ENCODE data around the gene NOB1. TPM values are rescaled to one million over a fixed set of nuclear protein-coding genes. Genes with fewer than 3 reads are reported as not detected.
A peak's percentile ranks its signal among the peaks of the same experiment; 100 is the strongest.

Gene NOB1
- total and polyA plus RNA-seq, 9 of the 15 experiments (the other 6 are each of a cell fraction or from before 2014, with no cell fraction given): 42.4 to 148 (median 116) TPM

- no peak for TF ChIP-seq CHD7 (IDR thresholded peaks at IDR 0.05; ENCODE audit: low read depth, low read length)
- TF ChIP-seq HDGF (IDR thresholded peaks at IDR 0.05): no peak
- TF ChIP-seq ZNF589 (CRISPR knock-in tag; IDR thresholded peaks at IDR 0.05; ENCODE audit: low read depth): peak; percentile 83; the same call in 1 of the 2 replicates
- TF ChIP-seq ZNF431 (CRISPR knock-in tag; IDR thresholded peaks at IDR 0.05): no peak
- TF ChIP-seq ASH1L (IDR thresholded peaks at IDR 0.05; ENCODE audit: borderline replicate concordance, low read depth, partially characterized antibody): peak; percentile 26
- no peak for TF ChIP-seq CTCF (IDR thresholded peaks at IDR 0.05 in 2 of 3, conservative IDR thresholded peaks at IDR 0.05 in 1 of 3; ENCODE audit: insufficient read depth in 2 of 3, low read depth in 1 of 3, low read length in 3 of 3)
- TF ChIP-seq MLLT1 (IDR thresholded peaks at IDR 0.05): peak in 1 of 2 experiments; percentile 51; a peak in 1 of 4 replicates
- no peak for TF ChIP-seq ZNF584 (CRISPR knock-in tag; IDR thresholded peaks at IDR 0.05; ENCODE audit: low read depth)
- no peak for TF ChIP-seq MEF2A (IDR thresholded peaks at IDR 0.05; ENCODE audit: control insufficient read depth, low read depth, low read length)
- TF ChIP-seq RBBP5 (IDR thresholded peaks at IDR 0.05; ENCODE audit: borderline replicate concordance, insufficient read depth, low read length, poor library complexity, severe bottlenecking): peak; percentile 66
- TF ChIP-seq E2F3 (CRISPR knock-in tag; IDR thresholded peaks at IDR 0.05): no peak
- no peak for TF ChIP-seq ARHGAP35 (IDR thresholded peaks at IDR 0.05; ENCODE audit: partially characterized antibody)
Measured at GRCh38 chr16:69761983-69762813, 7.5 kb upstream of the NOB1 start, which contains the start of gene WWP2 (continued).

Measured in K562 (cell line).